Stimulated activated CD8-positive, alpha-beta memory T cell treated with anti-CD3 and anti-CD28 coated beads, Interleukin-15, amount 100 ng/mL, for 4 hours (primary cell): ENCODE results near the gene NBDY.
"Not testable (repeated sequence)": the region's sequence is repeated elsewhere in the genome, so short reads cannot be mapped to it uniquely, and the experiment has no call there.

Source experiments
- DNase-seq, 2 donors: peaks; one replicate each; pipeline ENCODE4 v3.0.0-alpha.2; 2020; ENCODE audit warnings: low read depth in 2 of 2

Gene NBDY, protein sequence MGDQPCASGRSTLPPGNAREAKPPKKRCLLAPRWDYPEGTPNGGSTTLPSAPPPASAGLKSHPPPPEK

GRCh38 chrX:56729152-56729850, at the start of gene NBDY:
Gene NBDY (plus strand): TSS chrX:56729243. CDS start chrX:56729354, 111 bp downstream.
- no peak for DNase-seq

GRCh38 chrX:56704530-56704929, 24.5 kb upstream of the NBDY start:
- not testable (repeated sequence) for DNase-seq

DNA sequence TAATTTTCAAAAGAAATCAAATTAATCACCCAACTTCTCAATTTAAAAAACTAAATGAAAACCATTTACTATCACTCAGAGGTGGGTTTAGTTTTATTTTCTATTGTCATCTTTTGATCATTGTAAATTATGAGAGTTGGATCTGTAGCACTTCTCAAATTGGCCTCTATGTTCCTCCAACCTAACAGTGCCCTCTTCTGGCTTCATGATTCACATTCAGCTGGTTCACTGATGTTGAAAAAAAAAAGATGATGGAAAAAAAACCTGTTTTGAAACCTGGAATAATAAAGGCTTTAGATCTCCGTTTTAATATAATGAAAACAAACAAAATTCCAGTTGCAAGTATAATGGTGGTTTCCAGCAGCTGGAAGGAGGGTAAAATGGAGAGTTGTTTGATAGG, 2.4 kb upstream of the NBDY start:
- DNase-seq, result no peak

- no peak for DNase-seq
These were observed 1.5 kb upstream of the NBDY start for GRCh38 chrX:56727531-56727930.

DNA sequence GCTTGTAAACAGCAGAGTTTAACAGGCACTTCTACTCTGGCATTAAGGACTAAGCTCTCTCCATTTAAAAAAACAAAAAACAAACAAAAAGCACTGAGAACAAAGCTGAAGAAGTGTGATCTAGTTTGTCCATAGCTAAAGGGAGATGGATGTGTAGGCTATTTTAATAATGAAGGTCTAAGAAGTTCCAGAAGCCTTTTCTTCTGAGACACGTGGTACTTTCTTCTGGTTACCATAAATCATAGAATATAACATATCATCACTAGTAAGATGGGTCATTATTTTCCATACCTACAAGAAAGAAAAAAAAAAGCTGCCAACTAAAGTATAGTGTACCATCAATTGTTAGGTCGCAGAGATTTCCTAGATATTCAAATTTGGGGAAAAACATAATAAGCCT, 722 bp upstream of the NBDY start:
- no peak for DNase-seq

GRCh38 chrX:56728752-56729151, 291 bp upstream of the NBDY start:
- DNase-seq, result no peak

- DNase-seq, result peak in 1 of 2 donors; percentile 15
These were observed 4.5 kb downstream of the NBDY start for GRCh38 chrX:56733459-56734046.

GRCh38 chrX:56736219-56736618, 7.2 kb downstream of the NBDY start:
- no peak for DNase-seq

DNA sequence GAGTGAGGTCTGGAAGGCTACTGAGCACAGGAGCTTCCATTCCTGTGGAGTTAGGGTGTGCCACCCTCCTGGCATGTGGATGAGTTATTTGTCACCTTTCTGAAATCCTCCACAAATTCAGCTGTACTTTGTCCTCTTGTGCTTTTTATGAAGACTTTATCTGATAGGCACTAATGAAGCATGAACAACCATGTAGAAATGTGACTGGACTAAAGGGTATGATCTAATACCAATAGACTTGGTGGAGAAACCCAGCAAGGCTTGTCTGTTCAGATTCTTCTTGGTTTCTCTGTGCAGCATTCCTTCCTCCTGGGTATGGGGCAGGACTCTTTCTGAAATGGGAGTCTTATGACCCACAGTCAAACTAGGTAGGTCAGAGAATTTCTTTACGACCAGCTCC, 9.6 kb downstream of the NBDY start:
- DNase-seq, result no peak

DNA sequence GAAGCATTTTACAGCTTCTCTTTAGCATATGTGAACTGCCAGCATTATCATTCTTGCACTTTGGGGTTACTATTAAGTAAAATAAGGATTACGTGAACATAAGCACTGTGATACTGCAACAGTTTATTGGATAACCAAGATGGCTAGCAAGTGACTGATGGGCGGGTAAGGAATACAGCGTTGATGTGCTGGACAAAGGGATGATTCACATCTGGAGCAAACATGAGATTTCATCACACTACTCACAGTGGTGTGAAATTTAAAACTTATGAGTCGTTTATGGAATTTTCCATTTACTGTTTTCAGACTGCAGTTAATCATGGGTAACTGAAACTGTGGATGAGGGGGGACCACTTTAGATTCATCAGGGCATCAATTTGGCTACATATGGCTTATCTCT, 16.0 kb downstream of the NBDY start:
- DNase-seq, result no peak

- DNase-seq, result no peak
These were observed 18.0 kb downstream of the NBDY start for GRCh38 chrX:56746996-56747395.

DNA sequence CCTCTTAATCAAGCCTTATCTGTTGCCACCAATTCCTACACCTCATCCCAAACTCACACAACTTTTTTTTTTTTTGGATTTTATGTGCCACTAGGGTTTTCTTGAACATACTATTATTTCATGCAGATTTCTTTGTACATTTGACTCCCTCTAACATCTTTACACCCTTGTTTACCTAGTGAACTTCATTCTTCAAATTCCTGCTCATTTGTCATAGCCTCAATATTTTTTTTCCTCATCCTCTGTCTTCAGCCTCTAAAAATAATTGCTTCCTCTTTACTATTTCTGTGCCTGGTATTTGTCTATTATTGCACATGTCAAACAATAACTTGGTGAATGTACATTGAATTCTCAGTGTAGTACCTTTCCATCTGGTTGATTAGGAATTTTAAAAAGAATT, 22.0 kb downstream of the NBDY start:
- no peak for DNase-seq

DNA sequence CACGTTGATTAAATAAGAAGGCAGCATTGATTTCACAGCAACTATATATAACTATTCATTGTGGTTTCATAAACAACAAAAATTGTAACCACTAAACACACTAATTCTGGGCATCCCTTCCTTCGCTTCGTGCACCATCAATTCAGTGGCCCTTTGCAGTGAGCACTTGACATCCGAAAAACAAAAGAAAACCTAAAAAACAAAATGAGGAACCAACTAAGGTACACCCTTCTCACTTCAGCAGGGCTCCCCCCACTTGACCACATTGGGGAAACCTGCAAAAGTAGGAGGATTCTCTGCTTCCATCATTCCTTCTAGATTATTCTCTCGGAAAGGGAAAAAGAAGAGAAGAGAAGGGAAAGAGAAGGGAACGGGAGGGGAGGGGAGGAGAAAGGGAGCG, 28.3 kb downstream of the NBDY start:
- no peak for DNase-seq

GRCh38 chrX:56758456-56758855, 29.4 kb downstream of the NBDY start:
- no peak for DNase-seq

DNA sequence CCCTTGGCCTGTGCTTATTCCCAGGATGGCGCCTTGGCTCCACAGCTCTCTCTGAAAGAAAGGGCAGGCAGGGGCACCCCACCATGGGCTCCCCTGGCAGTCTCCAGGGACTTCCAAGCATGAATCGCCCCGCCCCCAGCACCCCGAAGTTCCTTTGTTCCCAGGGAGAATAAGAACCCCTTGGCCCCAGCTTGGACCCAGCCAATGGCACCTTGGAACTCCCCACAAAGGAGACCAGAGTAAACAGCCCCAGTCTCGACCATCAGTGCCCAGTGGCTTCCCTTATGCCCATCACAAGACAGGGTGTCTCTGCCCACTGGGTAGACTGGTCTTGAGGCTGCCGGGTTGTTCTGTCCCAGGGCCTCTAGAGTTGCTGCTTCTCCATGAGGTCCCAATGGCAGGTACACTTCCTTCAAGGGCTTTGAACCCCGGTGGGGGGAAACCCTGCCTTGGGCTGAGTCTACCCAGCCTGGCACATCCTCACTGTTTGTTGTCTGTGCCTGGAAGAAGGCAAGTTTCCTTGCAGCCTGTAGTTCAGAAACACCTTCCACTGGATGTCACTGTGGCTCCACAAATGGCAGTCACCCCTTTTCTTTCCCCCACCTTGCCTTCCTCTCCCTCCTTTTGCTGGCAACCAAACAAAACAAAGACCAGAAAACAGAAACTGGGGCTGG, 30.8 kb downstream of the NBDY start:
- DNase-seq, result no peak

- DNase-seq, result not testable (repeated sequence)
These were observed 31.5 kb downstream of the NBDY start for GRCh38 chrX:56760410-56761124.

- DNase-seq, result no peak
These were observed 32.1 kb downstream of the NBDY start for GRCh38 chrX:56761167-56761566.

GRCh38 chrX:56762220-56762619, 33.2 kb downstream of the NBDY start:
- DNase-seq, result no peak

- no peak for DNase-seq
These were observed 33.9 kb downstream of the NBDY start for GRCh38 chrX:56762707-56763555.

DNA sequence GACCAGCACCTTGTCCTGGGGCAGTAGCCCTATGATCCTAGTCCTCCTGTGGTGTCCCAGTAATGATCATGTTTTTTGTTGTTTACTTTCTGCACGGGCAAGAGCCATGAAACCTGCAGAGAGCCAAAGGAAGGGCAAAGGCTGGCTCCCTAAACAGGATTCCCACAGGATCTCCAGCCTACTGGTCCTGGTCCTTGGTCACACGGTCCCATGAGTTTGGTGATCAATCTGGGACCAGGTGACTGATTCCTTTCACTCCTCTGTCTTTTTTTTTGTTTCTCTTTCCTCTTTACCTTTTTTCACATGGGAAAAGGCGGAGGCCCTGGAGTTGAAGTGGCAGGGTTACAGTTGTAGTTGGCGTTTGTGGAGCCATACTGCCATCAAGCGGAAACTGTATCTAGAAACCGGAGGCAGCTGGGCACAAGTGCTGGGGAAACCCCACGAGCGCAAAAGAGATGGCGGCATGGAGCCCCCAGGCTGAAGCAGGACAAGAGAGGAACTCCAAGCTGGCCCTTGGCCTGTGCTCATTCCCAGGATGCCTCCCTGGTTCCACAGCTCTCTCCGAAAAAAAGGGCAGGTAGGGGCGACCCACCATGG, 34.6 kb downstream of the NBDY start:
- DNase-seq, result peak in 1 of 2 donors; percentile 50
